Activated CD4-positive, alpha-beta memory T cell treated with anti-CD3 and anti-CD28 coated beads for 36 hours (primary cell): ENCODE measurements around the gene A2ML1. TPM values are rescaled to one million over a fixed set of nuclear protein-coding genes. Genes with fewer than 3 reads are reported as not detected.
A peak's percentile ranks its signal among the peaks of the same experiment; 100 is the strongest.
"Not testable (repeated sequence)": the region's sequence is repeated elsewhere in the genome, so short reads cannot be mapped to it uniquely, and the experiment has no call there.

Source experiments
- CTCF ChIA-PET: fragments of 350-600 bp; sonication (Branson Sonifier 250); formaldehyde crosslinking; loops from one replicate; lab custom pipeline; 2021; ENCODE audit warnings: antibody characterized with exemption, inconsistent platforms; lab: Charles Lee
- POLR2A ChIA-PET: fragments of 350-600 bp; sonication (Branson Sonifier 250); formaldehyde crosslinking; loops from one replicate; lab custom pipeline; 2021; ENCODE audit warnings: antibody characterized with exemption; lab: Charles Lee
- DNase-seq: peaks from one replicate; pipeline ENCODE4 v3.0.0-alpha.2; 2020
- H3K27ac Mint-ChIP-seq: one replicate; pipeline ENCODE4 v1.8.0; 2021; ENCODE audit warnings: mixed read lengths
- H3K27me3 Mint-ChIP-seq: one replicate; pipeline ENCODE4 v1.8.0; 2021; ENCODE audit warnings: mixed read lengths
- H3K36me3 Mint-ChIP-seq: one replicate; pipeline ENCODE4 v1.8.0; 2021; ENCODE audit warnings: mixed read lengths
- H3K4me1 Mint-ChIP-seq: one replicate; pipeline ENCODE4 v1.8.0; 2021; ENCODE audit warnings: low read depth, mixed read lengths
- H3K4me3 Mint-ChIP-seq: one replicate; pipeline ENCODE4 v1.8.0; 2021; ENCODE audit warnings: mild to moderate bottlenecking, mixed read lengths
- H3K9me3 Mint-ChIP-seq: one replicate; pipeline ENCODE4 v1.8.0; 2021; ENCODE audit warnings: mixed read lengths
- intact Hi-C: fragments of 100-400 bp; cut with micrococcal nuclease; formaldehyde crosslinking; loops from one replicate; pipeline ENCODE4 v1.15.1; 2023
- total RNA-seq, 2 experiments: library from RNA; stranded (reverse); gene quantifications; one replicate each; pipeline ENCODE4 v1.2.3, GENCODE V29; 2021

The A2ML1 gene
- total RNA-seq, 2 experiments from 2014 or later = not detected

- Mint-ChIP-seq H3K9me3 (no peaks in the 10 kb centered on the region), H3K27ac (no peak overlapping the region), H3K4me3 (no peak overlapping the region), H3K36me3 (no peaks in the 10 kb centered on the region), H3K27me3 (no peaks in the 10 kb centered on the region), H3K4me1 (no peaks in the 10 kb centered on the region)
- ChIA-PET POLR2A (no interaction called here), CTCF (no interaction called here)
- intact Hi-C loops = loop anchor here (10.0 kb wide), 1 partner anchor 352 kb away; the partner anchor contains the start of gene CLEC4E
- DNase-seq = no peak
Measured at GRCh38 chr12:8897081-8897480, 74.7 kb downstream of the A2ML1 start.

GRCh38 chr12:8899830-8900229, 77.4 kb downstream of the A2ML1 start:
- CTCF ChIA-PET = interaction anchor here (1.0 kb wide), 1 partner anchor 10 kb away, joined by 3 read pairs; no protein-coding TSS in a partner anchor
- no peak for DNase-seq
- no peaks in the 10 kb centered on the region for H3K27me3 Mint-ChIP-seq
- H3K36me3 Mint-ChIP-seq = no peaks in the 10 kb centered on the region
- H3K9me3 Mint-ChIP-seq = no peaks in the 10 kb centered on the region
- POLR2A ChIA-PET = no interaction called here
- H3K27ac Mint-ChIP-seq = no peak overlapping the region
- no peaks in the 10 kb centered on the region for H3K4me1 Mint-ChIP-seq
- intact Hi-C loops = loop anchor here (10.0 kb wide), 1 partner anchor 355 kb away; the partner anchor contains the start of gene CLEC4E
- no peak overlapping the region for H3K4me3 Mint-ChIP-seq

GRCh38 chr12:8902703-8903102, 80.3 kb downstream of the A2ML1 start:
- H3K9me3 Mint-ChIP-seq, H3K4me3 Mint-ChIP-seq, CTCF ChIA-PET, intact Hi-C loops, H3K4me1 Mint-ChIP-seq, H3K27ac Mint-ChIP-seq, H3K36me3 Mint-ChIP-seq, POLR2A ChIA-PET, H3K27me3 Mint-ChIP-seq, DNase-seq: not testable (repeated sequence)

- Mint-ChIP-seq H3K27ac (no peak overlapping the region), H3K9me3 (no peaks in the 10 kb centered on the region), H3K27me3 (no peaks in the 10 kb centered on the region), H3K4me3 (no peak overlapping the region), H3K4me1 (no peaks in the 10 kb centered on the region), H3K36me3 (no peaks in the 10 kb centered on the region)
- ChIA-PET CTCF (interaction anchor here (1.2 kb wide), 1 partner anchor 13 kb away, joined by 7 read pairs; no protein-coding TSS in a partner anchor), POLR2A (no interaction called here)
- intact Hi-C loops = no loop called here
- DNase-seq = no peak
Measured at GRCh38 chr12:8903646-8904045, 81.2 kb downstream of the A2ML1 start.

- no peak overlapping the region for H3K27ac Mint-ChIP-seq
- H3K36me3 Mint-ChIP-seq = no peaks in the 10 kb centered on the region
- ChIA-PET POLR2A (no interaction called here), CTCF (interaction anchor here (1.2 kb wide), 1 partner anchor 14 kb away, joined by 7 read pairs; no protein-coding TSS in a partner anchor)
- intact Hi-C loops = no loop called here
- no peak for DNase-seq
- H3K27me3 Mint-ChIP-seq = no peaks in the 10 kb centered on the region
- no peaks in the 10 kb centered on the region for H3K9me3 Mint-ChIP-seq
- no peaks in the 10 kb centered on the region for H3K4me1 Mint-ChIP-seq
- H3K4me3 Mint-ChIP-seq = no peak overlapping the region
Measured at GRCh38 chr12:8904665-8905064, 82.2 kb downstream of the A2ML1 start.

GRCh38 chr12:8905546-8905945, 83.1 kb downstream of the A2ML1 start:
- POLR2A ChIA-PET = no interaction called here

GRCh38 chr12:8906266-8907180, 84.1 kb downstream of the A2ML1 start:
- H3K27me3 Mint-ChIP-seq = no peaks in the 10 kb centered on the region
- no peak for DNase-seq
- POLR2A ChIA-PET = no interaction called here
- no peaks in the 10 kb centered on the region for H3K36me3 Mint-ChIP-seq
- intact Hi-C loops = no loop called here
- no peaks in the 10 kb centered on the region for H3K4me1 Mint-ChIP-seq
- CTCF ChIA-PET = interaction anchor here (2.5 kb wide), 1 partner anchor 17 kb away, joined by 7 read pairs; no protein-coding TSS in a partner anchor
- H3K27ac Mint-ChIP-seq = no peak overlapping the region
- no peak overlapping the region for H3K4me3 Mint-ChIP-seq
- H3K9me3 Mint-ChIP-seq = no peaks in the 10 kb centered on the region

More at GRCh38 chr12:8905546-8905945, 83.1 kb downstream of the A2ML1 start:
- H3K36me3 Mint-ChIP-seq = no peaks in the 10 kb centered on the region
- CTCF ChIA-PET = no interaction called here
- no peaks in the 10 kb centered on the region for H3K27me3 Mint-ChIP-seq
- no peaks in the 10 kb centered on the region for H3K4me1 Mint-ChIP-seq
- H3K9me3 Mint-ChIP-seq = no peaks in the 10 kb centered on the region
- intact Hi-C loops = no loop called here
- DNase-seq = no peak
- no peak overlapping the region for H3K4me3 Mint-ChIP-seq
- no peak overlapping the region for H3K27ac Mint-ChIP-seq

- H3K36me3 Mint-ChIP-seq = no peaks in the 10 kb centered on the region
- POLR2A ChIA-PET = no interaction called here
- no peaks in the 10 kb centered on the region for H3K4me1 Mint-ChIP-seq
- H3K27ac Mint-ChIP-seq = no peak overlapping the region
- CTCF ChIA-PET = interaction anchor here (2.5 kb wide), 1 partner anchor 18 kb away, joined by 7 read pairs; no protein-coding TSS in a partner anchor
- no peaks in the 10 kb centered on the region for H3K9me3 Mint-ChIP-seq
- H3K4me3 Mint-ChIP-seq = no peak overlapping the region
- H3K27me3 Mint-ChIP-seq = no peaks in the 10 kb centered on the region
- intact Hi-C loops = no loop called here
- no peak for DNase-seq
Measured at GRCh38 chr12:8907513-8907912, 85.1 kb downstream of the A2ML1 start.

- ChIA-PET POLR2A (interaction anchor here (0.8 kb wide), 1 partner anchor 21 kb away, joined by 3 read pairs; no protein-coding TSS in a partner anchor), CTCF (interaction anchor here (1.0 to 1.2 kb wide), 2 partner anchors 19 to 138 kb away, joined by 7 to 8 read pairs; no protein-coding TSS in a partner anchor)
- Mint-ChIP-seq H3K9me3 (no peaks in the 10 kb centered on the region), H3K4me1 (peaks cover 7% of the 10 kb centered on the region), H3K36me3 (no peaks in the 10 kb centered on the region), H3K27me3 (no peaks in the 10 kb centered on the region), H3K27ac (no peak overlapping the region), H3K4me3 (no peak overlapping the region)
- intact Hi-C loops = no loop called here
- DNase-seq = no peak
Measured at GRCh38 chr12:8909752-8910151, 87.3 kb downstream of the A2ML1 start.

- no peaks in the 10 kb centered on the region for H3K36me3 Mint-ChIP-seq
- intact Hi-C loops = no loop called here
- CTCF ChIA-PET = interaction anchor here (1.0 to 2.4 kb wide), 4 partner anchors 9 to 138 kb away, joined by 4 to 11 read pairs (median 7); no protein-coding TSS in a partner anchor
Measured at GRCh38 chr12:8911606-8912268, 89.3 kb downstream of the A2ML1 start.

GRCh38 chr12:8912914-8913313, 90.5 kb downstream of the A2ML1 start:
- no peak overlapping the region for H3K27ac Mint-ChIP-seq
- intact Hi-C loops = no loop called here
- no peak overlapping the region for H3K4me3 Mint-ChIP-seq
- DNase-seq = peak; percentile 21
- no peaks in the 10 kb centered on the region for H3K36me3 Mint-ChIP-seq
- no peaks in the 10 kb centered on the region for H3K27me3 Mint-ChIP-seq
- H3K9me3 Mint-ChIP-seq = no peaks in the 10 kb centered on the region
- H3K4me1 Mint-ChIP-seq = peaks cover 7% of the 10 kb centered on the region
- POLR2A ChIA-PET = interaction anchor here (0.6 kb wide), 1 partner anchor 940 kb away, joined by 4 read pairs; no protein-coding TSS in a partner anchor
- CTCF ChIA-PET = interaction anchor here (0.7 to 2.4 kb wide), 10 partner anchors 8 to 1599 kb away, joined by 3 to 11 read pairs (median 4); no protein-coding TSS in a partner anchor

More at GRCh38 chr12:8911606-8912268, 89.3 kb downstream of the A2ML1 start:
- Mint-ChIP-seq H3K4me3 (no peak overlapping the region), H3K27me3 (no peaks in the 10 kb centered on the region), H3K9me3 (no peaks in the 10 kb centered on the region), H3K27ac (no peak overlapping the region), H3K4me1 (peaks cover 7% of the 10 kb centered on the region)
- POLR2A ChIA-PET = no interaction called here
- DNase-seq = no peak
